ENCODE data around the gene SORCS2. TPM values are rescaled to one million over a fixed set of nuclear protein-coding genes. Genes with fewer than 3 reads are reported as not detected.

Gene SORCS2
- total and polyA plus RNA-seq, 2 donors (not counting 1 experiment from before 2014, with no cell fraction given): not detected

DNA sequence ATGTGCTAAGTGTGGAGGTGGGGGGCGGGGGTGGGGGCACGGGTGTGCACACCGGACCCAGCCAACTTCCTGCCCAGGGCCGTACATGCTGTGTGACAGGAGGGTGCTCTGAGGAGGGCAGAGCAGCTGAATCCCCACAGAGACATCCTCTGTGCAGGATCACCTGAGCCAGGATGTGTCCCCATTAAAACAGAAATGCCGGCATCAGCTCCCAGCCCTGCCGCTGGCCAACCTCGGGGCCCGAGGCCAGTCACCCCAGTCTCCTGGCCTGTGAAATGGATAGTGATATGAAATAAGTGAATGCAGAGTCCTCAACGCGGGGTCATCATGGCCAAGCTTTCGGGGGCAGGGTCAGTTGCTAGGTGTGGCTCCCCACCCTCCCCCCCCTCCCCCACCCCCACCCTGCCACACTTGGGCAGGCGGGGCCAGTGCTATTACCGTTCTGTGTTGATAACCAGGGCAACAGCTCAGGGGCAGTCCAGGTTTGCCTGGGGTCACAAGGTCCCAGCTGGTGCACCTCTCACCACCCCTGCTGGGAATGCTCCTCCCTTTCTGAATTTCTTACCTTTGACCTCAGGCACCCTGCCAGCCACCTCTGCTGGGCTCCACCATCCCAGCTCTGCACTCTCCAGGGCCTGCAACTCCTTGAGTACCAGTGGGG lies 469.6 kb downstream of the SORCS2 start:
- DNase-seq (no peak), ATAC-seq (ENCODE audit: low read depth) (no peak)
- H3K4me1 ChIP-seq (ENCODE audit: control insufficient read depth in 2 of 2, insufficient read depth in 2 of 2, low read length in 2 of 2): no peaks in the 10 kb centered on the region
- no peaks in the 10 kb centered on the region for H3K36me3 ChIP-seq (replicated peaks in 1 of 2; ENCODE audit: control extremely low read depth in 1 of 2, control insufficient read depth in 1 of 2, extremely low read depth in 1 of 2, insufficient read depth in 2 of 2, low read length in 1 of 2)
- no peaks in the 10 kb centered on the region for H3K27me3 ChIP-seq (replicated peaks in 1 of 4; ENCODE audit: control extremely low read depth in 1 of 4, control insufficient read depth in 3 of 4, insufficient read depth in 4 of 4, low read length in 3 of 4)
- no peak overlapping the region for H3K4me3 ChIP-seq (ENCODE audit: control extremely low read depth in 1 of 5, extremely low read depth in 1 of 5, insufficient read depth in 1 of 5, low read depth in 2 of 5, low read length in 4 of 5)
- TF ChIP-seq, protein P1, sequence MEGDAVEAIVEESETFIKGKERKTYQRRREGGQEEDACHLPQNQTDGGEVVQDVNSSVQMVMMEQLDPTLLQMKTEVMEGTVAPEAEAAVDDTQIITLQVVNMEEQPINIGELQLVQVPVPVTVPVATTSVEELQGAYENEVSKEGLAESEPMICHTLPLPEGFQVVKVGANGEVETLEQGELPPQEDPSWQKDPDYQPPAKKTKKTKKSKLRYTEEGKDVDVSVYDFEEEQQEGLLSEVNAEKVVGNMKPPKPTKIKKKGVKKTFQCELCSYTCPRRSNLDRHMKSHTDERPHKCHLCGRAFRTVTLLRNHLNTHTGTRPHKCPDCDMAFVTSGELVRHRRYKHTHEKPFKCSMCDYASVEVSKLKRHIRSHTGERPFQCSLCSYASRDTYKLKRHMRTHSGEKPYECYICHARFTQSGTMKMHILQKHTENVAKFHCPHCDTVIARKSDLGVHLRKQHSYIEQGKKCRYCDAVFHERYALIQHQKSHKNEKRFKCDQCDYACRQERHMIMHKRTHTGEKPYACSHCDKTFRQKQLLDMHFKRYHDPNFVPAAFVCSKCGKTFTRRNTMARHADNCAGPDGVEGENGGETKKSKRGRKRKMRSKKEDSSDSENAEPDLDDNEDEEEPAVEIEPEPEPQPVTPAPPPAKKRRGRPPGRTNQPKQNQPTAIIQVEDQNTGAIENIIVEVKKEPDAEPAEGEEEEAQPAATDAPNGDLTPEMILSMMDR (IDR thresholded peaks at IDR 0.05): no peak
- no peak for TF ChIP-seq EZH2 (IDR thresholded peaks at IDR 0.05; ENCODE audit: borderline replicate concordance, insufficient read depth, low read depth, low read length, poor library complexity, severe bottlenecking)
- no peak overlapping the region for H3K9ac ChIP-seq (ENCODE audit: low read length)
- H3K9me3 ChIP-seq (ENCODE audit: control extremely low read depth in 1 of 3, control insufficient read depth in 2 of 3, insufficient read depth in 1 of 3, low read length in 2 of 3): peaks cover 0 to 12% (median 0%) of the 10 kb centered on the region in 3 donors
- H2AFZ ChIP-seq (ENCODE audit: insufficient read depth, low read depth, low read length, poor library complexity, severe bottlenecking): no peak overlapping the region
- no peak overlapping the region for H3K27ac ChIP-seq (ENCODE audit: low read length in 2 of 2)
- Mint-ChIP-seq H3K4me1 (no peaks in the 10 kb centered on the region), H3K9me3 (ENCODE audit: insufficient read depth) (no peaks in the 10 kb centered on the region), H3K27me3 (no peaks in the 10 kb centered on the region), H3K27ac (no peak overlapping the region), H3K4me3 (no peak overlapping the region)
- CTCF ChIA-PET: no interaction called here
- H3K4me2 ChIP-seq (replicated peaks; ENCODE audit: low read depth, low read length, poor library complexity, severe bottlenecking): no peak overlapping the region
- WGBS (ENCODE audit: insufficient coverage): 63% methylated on average over 9 of the region's 13 CpGs
- H4K20me1 ChIP-seq (ENCODE audit: control insufficient read depth, insufficient read depth, low read length, poor library complexity, severe bottlenecking): no peaks in the 10 kb centered on the region
- no peaks in the 10 kb centered on the region for H3K79me2 ChIP-seq (ENCODE audit: control insufficient read depth, insufficient read depth, low read length)
- intact Hi-C loops (cut with micrococcal nuclease): no loop called here
- POLR2A ChIA-PET: no interaction called here

DNA sequence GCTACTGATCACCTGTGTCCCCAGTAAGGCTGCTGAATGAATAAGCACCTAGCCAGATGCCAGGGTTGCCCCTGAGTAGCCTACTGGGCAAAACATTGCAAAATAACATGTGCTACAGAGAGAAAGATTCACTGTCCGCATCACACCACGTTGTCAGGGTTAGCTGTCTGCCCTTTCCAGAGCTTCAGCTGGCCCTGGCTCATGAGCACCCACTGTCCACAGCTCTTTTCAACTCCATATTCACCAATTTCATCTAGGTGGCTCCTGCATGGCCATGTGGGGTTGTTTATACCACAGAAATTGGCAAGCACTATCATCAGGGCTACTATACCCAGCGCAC lies 470.1 kb downstream of the SORCS2 start:
- peaks cover 0 to 12% (median 0%) of the 10 kb centered on the region in 3 donors for H3K9me3 ChIP-seq (ENCODE audit: control extremely low read depth in 1 of 3, control insufficient read depth in 2 of 3, insufficient read depth in 1 of 3, low read length in 2 of 3)
- no peak overlapping the region for H3K4me3 ChIP-seq (ENCODE audit: control extremely low read depth in 1 of 5, extremely low read depth in 1 of 5, insufficient read depth in 1 of 5, low read depth in 2 of 5, low read length in 4 of 5)
- 93% methylated on average over 3 of the region's 3 CpGs for WGBS (ENCODE audit: insufficient coverage)
- intact Hi-C loops (cut with micrococcal nuclease): no loop called here
- no peak for DNase-seq
- no peak overlapping the region for H3K27ac Mint-ChIP-seq
- H3K4me2 ChIP-seq (replicated peaks; ENCODE audit: low read depth, low read length, poor library complexity, severe bottlenecking): no peak overlapping the region
- H3K4me3 Mint-ChIP-seq: no peak overlapping the region
- no peaks in the 10 kb centered on the region for H3K27me3 Mint-ChIP-seq
- no peak overlapping the region for H3K9ac ChIP-seq (ENCODE audit: low read length)
- H2AFZ ChIP-seq (ENCODE audit: insufficient read depth, low read depth, low read length, poor library complexity, severe bottlenecking): no peak overlapping the region
- no peaks in the 10 kb centered on the region for H3K4me1 Mint-ChIP-seq
- no peaks in the 10 kb centered on the region for H3K27me3 ChIP-seq (replicated peaks in 1 of 4; ENCODE audit: control extremely low read depth in 1 of 4, control insufficient read depth in 3 of 4, insufficient read depth in 4 of 4, low read length in 3 of 4)
- no peaks in the 10 kb centered on the region for H3K9me3 Mint-ChIP-seq (ENCODE audit: insufficient read depth)
- no peak for ATAC-seq (ENCODE audit: low read depth)
- no peaks in the 10 kb centered on the region for H3K79me2 ChIP-seq (ENCODE audit: control insufficient read depth, insufficient read depth, low read length)
- H4K20me1 ChIP-seq (ENCODE audit: control insufficient read depth, insufficient read depth, low read length, poor library complexity, severe bottlenecking): no peaks in the 10 kb centered on the region
- ChIA-PET POLR2A (no interaction called here), CTCF (no interaction called here)
- H3K36me3 ChIP-seq (replicated peaks in 1 of 2; ENCODE audit: control extremely low read depth in 1 of 2, control insufficient read depth in 1 of 2, extremely low read depth in 1 of 2, insufficient read depth in 2 of 2, low read length in 1 of 2): no peaks in the 10 kb centered on the region
- no peak for TF ChIP-seq EZH2 (IDR thresholded peaks at IDR 0.05; ENCODE audit: borderline replicate concordance, insufficient read depth, low read depth, low read length, poor library complexity, severe bottlenecking)
- TF ChIP-seq, protein P1 (IDR thresholded peaks at IDR 0.05): no peak
- H3K4me1 ChIP-seq (ENCODE audit: control insufficient read depth in 2 of 2, insufficient read depth in 2 of 2, low read length in 2 of 2): no peaks in the 10 kb centered on the region
- H3K27ac ChIP-seq (ENCODE audit: low read length in 2 of 2): no peak overlapping the region
